ENCODE data around the gene HMG20A.

HMG20A gene

GRCh38 chr15:77525907-77526594 lies 105.4 kb downstream of the HMG20A start:
- no peak for DNase-seq

DNA sequence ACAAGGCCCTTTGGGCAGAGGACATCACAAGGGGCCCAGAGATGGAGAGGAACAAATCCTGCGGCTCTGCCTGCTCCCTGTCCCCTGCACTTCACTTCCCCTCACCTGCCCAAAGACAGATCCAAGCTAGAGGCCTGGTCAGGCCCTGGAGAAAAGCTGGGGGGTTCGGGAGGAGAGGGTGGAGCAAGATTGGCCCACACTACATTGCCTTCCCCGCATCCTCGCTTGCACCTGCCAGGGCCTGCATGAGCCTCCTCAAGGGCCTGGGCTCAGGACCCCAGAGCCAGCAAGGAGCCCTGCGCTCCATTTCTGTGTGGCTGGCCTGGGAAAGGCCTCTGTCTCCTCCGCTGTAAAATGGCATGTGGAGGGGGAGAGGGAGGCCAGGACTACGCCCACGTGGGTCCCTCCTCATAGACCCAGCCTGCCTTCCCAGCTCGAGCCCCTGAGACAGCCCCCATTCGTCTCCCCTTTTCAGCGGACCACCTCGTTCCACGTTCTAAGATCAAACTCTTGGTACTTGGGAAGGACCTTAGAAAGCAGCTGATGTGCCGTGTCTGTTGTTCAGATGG lies 106.0 kb downstream of the HMG20A start:
- no peak for DNase-seq

- no peak for DNase-seq
These were observed 106.6 kb downstream of the HMG20A start for GRCh38 chr15:77527164-77527778.

DNA sequence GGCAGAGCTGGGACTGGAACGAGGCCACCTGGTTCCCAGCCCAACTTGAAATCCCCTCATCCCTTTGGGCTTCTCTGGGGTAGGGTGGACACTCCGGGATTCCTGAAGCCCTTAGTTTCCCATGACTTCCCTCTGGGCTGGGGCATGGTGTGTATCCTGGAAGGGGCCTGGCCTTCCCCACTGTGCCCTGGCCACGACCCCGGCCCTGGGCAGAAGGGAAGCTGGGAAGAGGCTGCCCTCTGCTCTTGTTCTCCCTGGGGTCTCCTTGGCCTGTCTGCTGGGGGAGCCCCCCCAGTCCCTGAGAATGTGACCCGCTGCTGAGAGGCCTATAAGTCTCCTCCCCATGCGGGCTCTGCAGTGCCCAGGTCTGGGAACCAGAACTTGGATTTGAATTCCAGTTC lies 107.1 kb downstream of the HMG20A start:
- no peak for DNase-seq

- DNase-seq = no peak
These were observed 107.7 kb downstream of the HMG20A start for GRCh38 chr15:77528290-77528967.

GRCh38 chr15:77528968-77529319 lies 108.3 kb downstream of the HMG20A start:
- DNase-seq = no peak

GRCh38 chr15:77529394-77530159 lies 108.9 kb downstream of the HMG20A start:
- no peak for DNase-seq

- DNase-seq = no peak
These were observed 109.9 kb downstream of the HMG20A start for GRCh38 chr15:77530576-77530975.

DNA sequence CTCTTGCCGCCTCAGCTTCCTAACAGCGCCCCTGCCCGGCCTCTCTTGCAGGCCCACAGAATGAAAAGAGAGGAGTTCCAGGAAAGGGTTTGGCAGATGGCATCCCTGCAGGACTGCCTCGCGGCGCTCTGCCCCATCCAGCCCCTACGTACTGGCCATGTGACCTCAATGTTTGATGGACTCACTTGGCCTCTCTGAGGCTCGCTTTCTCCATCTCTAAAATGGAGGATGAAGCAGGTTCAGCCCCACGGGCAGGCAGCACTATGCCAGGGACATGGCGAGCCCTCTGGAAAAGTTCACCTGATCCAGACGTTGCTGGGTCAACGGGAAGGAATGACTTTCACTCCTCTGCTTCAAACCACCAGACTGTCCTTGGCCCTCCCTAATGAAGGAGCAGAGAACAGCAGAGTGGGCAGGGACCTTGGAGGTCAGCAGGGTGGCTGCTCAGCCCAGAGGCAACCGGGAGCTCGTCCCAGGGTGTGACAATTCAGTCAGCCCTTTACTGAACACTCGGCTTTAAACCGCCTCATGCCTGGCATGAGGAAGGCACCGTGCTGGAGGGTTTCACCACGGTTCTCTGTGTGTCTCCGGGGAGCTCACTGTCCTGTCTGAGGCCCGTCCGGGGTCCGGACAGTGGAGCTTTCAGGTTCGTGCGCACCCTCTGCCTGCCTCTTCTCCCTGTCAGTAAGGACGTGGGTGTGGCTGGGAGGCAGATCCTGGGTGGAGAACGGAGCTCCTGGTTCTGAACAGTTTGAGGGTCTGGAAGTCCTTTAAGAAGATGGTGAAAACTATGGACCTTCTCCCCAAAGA lies 110.7 kb downstream of the HMG20A start:
- DNase-seq = no peak

GRCh38 chr15:77532067-77532710 lies 111.5 kb downstream of the HMG20A start:
- no peak for DNase-seq

DNA sequence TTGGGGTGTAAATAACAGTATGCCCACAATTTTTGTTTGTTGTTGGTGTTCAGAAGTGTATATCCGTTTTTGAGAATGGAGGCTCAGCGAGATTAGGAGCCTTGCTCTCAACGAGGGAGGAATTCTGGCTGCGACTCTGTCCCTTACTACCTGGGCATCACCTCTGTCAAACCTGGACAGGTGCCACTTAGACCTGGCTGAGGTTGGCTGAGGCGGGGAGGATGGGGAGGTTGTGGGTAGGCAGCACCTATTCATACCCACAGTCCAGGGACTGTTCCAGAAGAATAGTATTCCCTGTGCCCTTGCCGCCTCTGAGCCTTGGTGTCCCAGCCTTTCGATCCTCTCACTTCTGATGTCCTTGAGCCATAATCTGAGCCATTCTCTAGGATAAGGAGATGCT lies 112.2 kb downstream of the HMG20A start:
- no peak for DNase-seq

- no peak for DNase-seq
These were observed 113.1 kb downstream of the HMG20A start for GRCh38 chr15:77533578-77534430.

Measured in AML-193 (cell line).